ENCODE measurements around the gene CHRNA3. TPM values are rescaled to one million over a fixed set of nuclear protein-coding genes. Genes with fewer than 3 reads are reported as not detected.

CHRNA3 gene
- total RNA-seq, 1 experiment from 2014 or later: not detected

GRCh38 chr15:78551902-78552301 lies 68.9 kb downstream of the CHRNA3 start:
- Histone ChIP-seq H3K27me3 (ENCODE audit: insufficient read depth, low read length) (no peaks in the 10 kb centered on the region), H3K27ac (ENCODE audit: low read depth, low read length) (no peak overlapping the region), H3K36me3 (ENCODE audit: control insufficient read depth in 1 of 2, insufficient read depth in 2 of 2, low read length in 2 of 2) (peaks cover 26 to 38% of the 10 kb centered on the region in 2 experiments), H3K4me1 (ENCODE audit: control insufficient read depth in 1 of 2, insufficient read depth in 2 of 2, low read length in 2 of 2) (no peaks in the 10 kb centered on the region), H2AFZ (ENCODE audit: low read depth, low read length, poor library complexity, severe bottlenecking) (no peak overlapping the region), H3K79me2 (ENCODE audit: insufficient read depth, low read length) (0 out of 2 replicates have a peak, but pooled peaks cover 3% of the 10 kb centered on the region), H4K20me1 (ENCODE audit: insufficient read depth) (no peaks in the 10 kb centered on the region), H3K9me3 (ENCODE audit: control insufficient read depth in 1 of 2, insufficient read depth in 1 of 2, low read depth in 1 of 2, low read length in 2 of 2) (no peaks in the 10 kb centered on the region), H3K9me2 (ENCODE audit: insufficient read depth) (no peaks in the 10 kb centered on the region), H3K4me2 (ENCODE audit: low read length) (no peak overlapping the region), H3K9ac (ENCODE audit: low read length) (no peak overlapping the region), H3K4me3 (replicated peaks in 1 of 2; ENCODE audit: low read depth in 1 of 2, low read length in 2 of 2) (no peak overlapping the region)
- BruUV-seq (replicated peaks): no TSS peak
- ChIA-PET CTCF (no interaction called here), POLR2A (interaction anchor here (1.4 kb wide), 1 partner anchor 13 kb away, joined by 4 read pairs; the partner anchor contains the start of gene CHRNA5), RAD21 (ENCODE audit: low non-redundant PET in 1 of 2, low total read pairs in 2 of 2, uncharacterized antibody in 2 of 2, unreplicated experiment in 2 of 2) (no interaction called here)
- intact Hi-C loops (cut with micrococcal nuclease): no loop called here
- ATAC-seq: no peak
- no peak for TF ChIP-seq ZFX (IDR thresholded peaks at IDR 0.05)
- TF ChIP-seq, protein P1, sequence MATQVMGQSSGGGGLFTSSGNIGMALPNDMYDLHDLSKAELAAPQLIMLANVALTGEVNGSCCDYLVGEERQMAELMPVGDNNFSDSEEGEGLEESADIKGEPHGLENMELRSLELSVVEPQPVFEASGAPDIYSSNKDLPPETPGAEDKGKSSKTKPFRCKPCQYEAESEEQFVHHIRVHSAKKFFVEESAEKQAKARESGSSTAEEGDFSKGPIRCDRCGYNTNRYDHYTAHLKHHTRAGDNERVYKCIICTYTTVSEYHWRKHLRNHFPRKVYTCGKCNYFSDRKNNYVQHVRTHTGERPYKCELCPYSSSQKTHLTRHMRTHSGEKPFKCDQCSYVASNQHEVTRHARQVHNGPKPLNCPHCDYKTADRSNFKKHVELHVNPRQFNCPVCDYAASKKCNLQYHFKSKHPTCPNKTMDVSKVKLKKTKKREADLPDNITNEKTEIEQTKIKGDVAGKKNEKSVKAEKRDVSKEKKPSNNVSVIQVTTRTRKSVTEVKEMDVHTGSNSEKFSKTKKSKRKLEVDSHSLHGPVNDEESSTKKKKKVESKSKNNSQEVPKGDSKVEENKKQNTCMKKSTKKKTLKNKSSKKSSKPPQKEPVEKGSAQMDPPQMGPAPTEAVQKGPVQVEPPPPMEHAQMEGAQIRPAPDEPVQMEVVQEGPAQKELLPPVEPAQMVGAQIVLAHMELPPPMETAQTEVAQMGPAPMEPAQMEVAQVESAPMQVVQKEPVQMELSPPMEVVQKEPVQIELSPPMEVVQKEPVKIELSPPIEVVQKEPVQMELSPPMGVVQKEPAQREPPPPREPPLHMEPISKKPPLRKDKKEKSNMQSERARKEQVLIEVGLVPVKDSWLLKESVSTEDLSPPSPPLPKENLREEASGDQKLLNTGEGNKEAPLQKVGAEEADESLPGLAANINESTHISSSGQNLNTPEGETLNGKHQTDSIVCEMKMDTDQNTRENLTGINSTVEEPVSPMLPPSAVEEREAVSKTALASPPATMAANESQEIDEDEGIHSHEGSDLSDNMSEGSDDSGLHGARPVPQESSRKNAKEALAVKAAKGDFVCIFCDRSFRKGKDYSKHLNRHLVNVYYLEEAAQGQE (IDR thresholded peaks at IDR 0.05; ENCODE audit: low read depth): no peak
- TF ChIP-seq, protein P2, sequence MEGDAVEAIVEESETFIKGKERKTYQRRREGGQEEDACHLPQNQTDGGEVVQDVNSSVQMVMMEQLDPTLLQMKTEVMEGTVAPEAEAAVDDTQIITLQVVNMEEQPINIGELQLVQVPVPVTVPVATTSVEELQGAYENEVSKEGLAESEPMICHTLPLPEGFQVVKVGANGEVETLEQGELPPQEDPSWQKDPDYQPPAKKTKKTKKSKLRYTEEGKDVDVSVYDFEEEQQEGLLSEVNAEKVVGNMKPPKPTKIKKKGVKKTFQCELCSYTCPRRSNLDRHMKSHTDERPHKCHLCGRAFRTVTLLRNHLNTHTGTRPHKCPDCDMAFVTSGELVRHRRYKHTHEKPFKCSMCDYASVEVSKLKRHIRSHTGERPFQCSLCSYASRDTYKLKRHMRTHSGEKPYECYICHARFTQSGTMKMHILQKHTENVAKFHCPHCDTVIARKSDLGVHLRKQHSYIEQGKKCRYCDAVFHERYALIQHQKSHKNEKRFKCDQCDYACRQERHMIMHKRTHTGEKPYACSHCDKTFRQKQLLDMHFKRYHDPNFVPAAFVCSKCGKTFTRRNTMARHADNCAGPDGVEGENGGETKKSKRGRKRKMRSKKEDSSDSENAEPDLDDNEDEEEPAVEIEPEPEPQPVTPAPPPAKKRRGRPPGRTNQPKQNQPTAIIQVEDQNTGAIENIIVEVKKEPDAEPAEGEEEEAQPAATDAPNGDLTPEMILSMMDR (IDR thresholded peaks at IDR 0.05 in 2 of 3, conservative IDR thresholded peaks at IDR 0.05 in 1 of 3; ENCODE audit: borderline replicate concordance in 1 of 3, insufficient read depth in 1 of 3, low read depth in 2 of 3, low read length in 2 of 3): no peak
- TF ChIP-seq POLR2AphosphoS5 (IDR thresholded peaks at IDR 0.05; ENCODE audit: low read depth, low read length): no peak
- TF ChIP-seq, protein P3, sequence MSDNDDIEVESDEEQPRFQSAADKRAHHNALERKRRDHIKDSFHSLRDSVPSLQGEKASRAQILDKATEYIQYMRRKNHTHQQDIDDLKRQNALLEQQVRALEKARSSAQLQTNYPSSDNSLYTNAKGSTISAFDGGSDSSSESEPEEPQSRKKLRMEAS (IDR thresholded peaks at IDR 0.05): no peak
- no peak for TF ChIP-seq RAD21 (IDR thresholded peaks at IDR 0.05; ENCODE audit: low read depth)
- TF ChIP-seq ELF1 (IDR thresholded peaks at IDR 0.05; ENCODE audit: borderline replicate concordance, low read depth): no peak
- TF ChIP-seq ZBTB33 (IDR thresholded peaks at IDR 0.05; ENCODE audit: extremely low read depth, insufficient replicate concordance, low read length): no peak
- no peak for TF ChIP-seq EGR1 (IDR thresholded peaks at IDR 0.05; ENCODE audit: low read depth)
- no peak for TF ChIP-seq EZH2 (IDR thresholded peaks at IDR 0.05)
- TF ChIP-seq SIN3A (IDR thresholded peaks at IDR 0.05; ENCODE audit: low read depth): no peak
- no peak for TF ChIP-seq SRF (IDR thresholded peaks at IDR 0.05; ENCODE audit: low read depth)
- TF ChIP-seq SP1 (IDR thresholded peaks at IDR 0.05; ENCODE audit: low read depth): no peak
- TF ChIP-seq POLR2A (IDR thresholded peaks at IDR 0.05; ENCODE audit: borderline replicate concordance, extremely low read depth, insufficient read depth, insufficient read length): no peak
- no peak for TF ChIP-seq CBX3 (IDR thresholded peaks at IDR 0.05; ENCODE audit: low read depth)
- TF ChIP-seq JUND (IDR thresholded peaks at IDR 0.05): no peak
- TF ChIP-seq EZH2phosphoT487 (IDR thresholded peaks at IDR 0.05; ENCODE audit: borderline replicate concordance): no peak
- TF ChIP-seq FOSL1 (IDR thresholded peaks at IDR 0.05; ENCODE audit: low read depth): no peak
- TF ChIP-seq, protein P4, sequence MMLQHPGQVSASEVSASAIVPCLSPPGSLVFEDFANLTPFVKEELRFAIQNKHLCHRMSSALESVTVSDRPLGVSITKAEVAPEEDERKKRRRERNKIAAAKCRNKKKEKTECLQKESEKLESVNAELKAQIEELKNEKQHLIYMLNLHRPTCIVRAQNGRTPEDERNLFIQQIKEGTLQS (IDR thresholded peaks at IDR 0.05): no peak
- TF ChIP-seq TCF7L2 (IDR thresholded peaks at IDR 0.05; ENCODE audit: borderline replicate concordance, extremely low read depth, insufficient read depth, insufficient read length): no peak
- DNase-seq (ENCODE audit: low read depth, low spot score): no peak

All from HCT116 (cell line).